Lower lobe of right lung (tissue), 2 donors: ENCODE measurements around the gene ASB8. TPM values are rescaled to one million over a fixed set of nuclear protein-coding genes. Genes with fewer than 3 reads are reported as not detected.

ENCODE experiments used
- ATAC-seq, 2 donors: fragments of 200-7000 bp; cut with Tn5 transposase; one replicate each; pipeline ENCODE4 v1.9.1; 2020 to 2022; ENCODE audit warnings: mild to moderate bottlenecking in 2 of 2, moderate library complexity in 2 of 2
- DNase-seq: peaks from one replicate; pipeline ENCODE4 v3.0.0-alpha.2; 2020
- H3K27ac ChIP-seq: fragments of 200-600 bp; one replicate; pipeline ENCODE4 v1.8.0; 2022
- H3K27me3 ChIP-seq: fragments of 200-600 bp; one replicate; pipeline ENCODE4 v1.8.0; 2022; ENCODE audit warnings: low read depth
- H3K36me3 ChIP-seq: fragments of 200-600 bp; one replicate; pipeline ENCODE4 v1.8.0; 2022; ENCODE audit warnings: mild to moderate bottlenecking
- H3K4me1 ChIP-seq: fragments of 200-600 bp; one replicate; pipeline ENCODE4 v1.8.0; 2022
- H3K4me3 ChIP-seq: fragments of 200-600 bp; one replicate; pipeline ENCODE4 v1.8.0; 2022; ENCODE audit warnings: mild to moderate bottlenecking
- H3K9me3 ChIP-seq: fragments of 200-600 bp; one replicate; pipeline ENCODE4 v1.8.0; 2022
- CTCF ChIP-seq: fragments of 200-600 bp; IDR thresholded peaks from one replicate; pipeline ENCODE4 v1.8.0; 2022; ENCODE audit warnings: antibody characterized with exemption, mild to moderate bottlenecking
- intact Hi-C: fragments of 100-400 bp; cut with DNase I; formaldehyde crosslinking; loops from one replicate; pipeline ENCODE4 v1.11.0; 2022
- total RNA-seq: library from RNA; stranded (reverse); fragmentation: NEBNext Ultra II Directional; extraction: Animal tissue kit (Norgen Biotek cat#: 25700); gene quantifications from one replicate; pipeline ENCODE4 v1.2.1, GENCODE V29; 2021
- donor health status: DM: no; HTN: yes; CAD: no; lungs with severe emphysema.

Gene ASB8
- total RNA-seq, 1 donor from 2014 or later: 40.9 TPM

GRCh38 chr12:48132826-48133225 is 24.5 kb downstream of the ASB8 start:
- DNase-seq: no peak
- ATAC-seq: no peak
- intact Hi-C loops: no loop called here
- H3K27ac ChIP-seq: no peak overlapping the region
- TF ChIP-seq CTCF: no peak
- H3K9me3 ChIP-seq: no peaks in the 10 kb centered on the region
- no peak overlapping the region for H3K4me3 ChIP-seq
- H3K4me1 ChIP-seq: no peaks in the 10 kb centered on the region
- H3K36me3 ChIP-seq: peaks cover 78% of the 10 kb centered on the region
- H3K27me3 ChIP-seq: no peaks in the 10 kb centered on the region

DNA sequence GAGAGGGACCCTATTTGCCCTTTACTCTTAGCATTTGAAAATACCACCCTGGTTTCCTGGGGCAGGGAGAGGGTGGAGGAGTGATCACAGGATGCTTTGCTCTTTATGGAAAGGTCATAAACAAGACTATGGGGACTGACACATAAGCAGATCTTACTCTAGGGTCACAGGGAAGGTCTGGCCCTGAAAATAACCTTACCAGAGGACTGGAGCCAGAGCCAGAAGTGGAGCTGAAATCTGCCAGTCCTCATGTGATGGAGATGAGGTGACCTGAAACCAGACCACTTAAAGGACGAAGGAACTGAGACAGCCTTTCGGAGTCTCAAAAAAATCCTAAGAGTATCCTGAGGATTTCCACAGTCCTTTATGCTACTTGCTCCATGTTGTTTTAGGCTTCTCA is 25.8 kb downstream of the ASB8 start:
- H3K4me1 ChIP-seq: no peaks in the 10 kb centered on the region
- H3K4me3 ChIP-seq: no peak overlapping the region
- H3K27me3 ChIP-seq: no peaks in the 10 kb centered on the region
- peaks cover 86% of the 10 kb centered on the region for H3K36me3 ChIP-seq
- no peak overlapping the region for H3K27ac ChIP-seq
- no peak for TF ChIP-seq CTCF
- ATAC-seq: no peak
- DNase-seq: no peak
- intact Hi-C loops: no loop called here
- no peaks in the 10 kb centered on the region for H3K9me3 ChIP-seq

DNA sequence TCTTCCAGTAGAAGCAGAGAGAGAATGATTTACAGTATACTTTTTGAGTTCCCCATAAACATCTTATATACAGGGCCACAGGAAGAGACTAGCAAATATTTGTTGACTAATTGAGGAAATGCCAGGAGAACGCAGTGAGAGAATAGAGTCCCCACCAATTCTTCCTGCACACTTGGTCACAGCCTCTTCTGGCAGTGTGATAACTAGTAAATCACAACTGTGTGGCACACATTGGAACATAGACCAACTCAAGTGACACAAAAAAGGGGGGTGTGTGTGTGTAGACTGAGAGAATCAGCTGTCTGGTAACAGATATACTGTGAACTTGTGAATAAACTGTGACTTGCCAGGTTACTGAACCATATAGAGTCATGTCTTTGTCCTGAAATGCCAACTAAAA is 27.9 kb downstream of the ASB8 start:
- no peak for TF ChIP-seq CTCF
- DNase-seq: no peak
- no peak overlapping the region for H3K4me3 ChIP-seq
- no peaks in the 10 kb centered on the region for H3K4me1 ChIP-seq
- no peaks in the 10 kb centered on the region for H3K27me3 ChIP-seq
- no peaks in the 10 kb centered on the region for H3K9me3 ChIP-seq
- intact Hi-C loops: no loop called here
- H3K27ac ChIP-seq: no peak overlapping the region
- peaks cover 76% of the 10 kb centered on the region for H3K36me3 ChIP-seq
- ATAC-seq: no peak

DNA sequence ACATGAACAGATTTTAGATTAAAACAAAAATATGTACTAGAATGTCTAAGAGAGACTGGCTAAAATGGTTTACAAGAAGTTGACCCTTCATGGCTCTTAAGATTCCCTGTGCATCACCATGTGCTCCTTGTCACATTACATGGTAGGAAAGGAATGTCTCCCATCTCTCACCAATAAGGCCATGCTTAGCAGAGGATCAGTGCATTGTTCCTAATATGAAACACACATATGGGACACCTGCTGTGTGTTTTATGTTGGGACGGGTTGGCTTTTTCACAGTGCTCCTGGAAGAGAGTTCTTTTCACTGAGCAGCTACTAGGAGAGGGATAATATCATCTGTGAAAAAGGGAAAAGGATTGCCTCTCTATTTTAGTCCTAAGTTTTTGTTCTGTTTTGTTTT is 28.5 kb downstream of the ASB8 start:
- no peak for TF ChIP-seq CTCF
- no peak overlapping the region for H3K4me3 ChIP-seq
- no peak overlapping the region for H3K27ac ChIP-seq
- DNase-seq: no peak
- no peaks in the 10 kb centered on the region for H3K9me3 ChIP-seq
- ATAC-seq: no peak
- peaks cover 74% of the 10 kb centered on the region for H3K36me3 ChIP-seq
- H3K27me3 ChIP-seq: no peaks in the 10 kb centered on the region
- H3K4me1 ChIP-seq: no peaks in the 10 kb centered on the region
- intact Hi-C loops: no loop called here

DNA sequence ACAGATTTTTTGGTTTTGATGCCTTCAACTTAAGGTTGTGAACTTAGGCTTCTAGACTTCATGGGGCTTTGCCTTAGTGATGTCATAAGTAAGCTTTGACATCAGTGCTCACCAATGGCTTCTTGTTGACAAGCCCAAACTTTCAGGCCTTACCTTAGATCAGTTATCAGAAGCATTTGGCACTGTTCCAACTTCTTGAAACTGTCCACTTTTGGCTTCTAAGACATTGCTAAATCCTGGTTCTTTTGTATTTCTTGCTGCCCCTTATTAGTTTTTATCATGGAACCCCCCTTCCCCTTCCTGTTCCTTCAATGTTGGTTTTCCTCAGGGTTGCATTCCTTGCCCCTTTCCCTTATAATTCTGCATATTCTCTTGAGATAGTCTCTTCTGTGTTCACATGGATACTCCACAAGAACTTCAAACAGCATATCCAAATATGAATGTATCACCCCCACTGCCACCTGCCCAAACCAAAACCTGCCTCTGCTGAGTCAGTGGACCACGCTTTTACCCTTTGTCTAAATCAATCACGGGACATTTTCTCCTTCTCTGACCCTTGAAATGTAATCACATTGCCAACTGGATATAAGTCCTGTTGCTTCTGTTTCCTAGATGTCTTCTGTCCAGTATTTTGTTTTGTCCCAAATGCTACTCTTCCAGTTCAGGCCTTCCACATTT is 30.2 kb downstream of the ASB8 start:
- Histone ChIP-seq H3K4me1 (no peaks in the 10 kb centered on the region), H3K9me3 (no peaks in the 10 kb centered on the region), H3K27me3 (no peaks in the 10 kb centered on the region), H3K27ac (no peak overlapping the region), H3K4me3 (no peak overlapping the region), H3K36me3 (peaks cover 70% of the 10 kb centered on the region)
- intact Hi-C loops: no loop called here
- no peak for TF ChIP-seq CTCF
- DNase-seq (no peak), ATAC-seq (no peak)
